K562 (cell line): ENCODE measurements around the gene EME1. TPM values are rescaled to one million over a fixed set of nuclear protein-coding genes. Genes with fewer than 3 reads are reported as not detected.
"Not testable (repeated sequence)": the region's sequence is repeated elsewhere in the genome, so short reads cannot be mapped to it uniquely, and the experiment has no call there.

Experiments used
- polyA plus RNA-seq, 8 experiments: library from polyadenylated mRNA; depleted of rRNA in 4 of 8; stranded (reverse) in 5 of 8; unstranded in 3 of 8; fragments of >200 nt; fragmentation: Nextera tagmentation in 2 of 8; fragmentation: Illumina TruSeq in 1 of 8; extraction: Ambion mirVana in 2 of 8; extraction: Trizol in 1 of 8; gene quantifications; 2 replicates each; pipeline versions ENCODE4 v1.2.1 to v1.2.3, GENCODE V29; 2011 to 2014; ENCODE audit warnings: inconsistent platforms in 1 of 8, missing spikeins in 1 of 8
- total RNA-seq, 7 experiments: library from RNA; depleted of rRNA in 6 of 7; stranded (reverse); fragments of >200 nt in 6 of 7; fragmentation: Illumina TruSeq in 2 of 7; extraction: Trizol in 2 of 7; gene quantifications; 2 replicates each; pipeline versions ENCODE4 v1.2.1 to v1.2.3, GENCODE V29; 2011 to 2021; ENCODE audit warnings: low replicate concordance in 1 of 7
- TF ChIP-seq, protein P1 (sequence below), 2 experiments: fragments of 450-650 bp; formaldehyde crosslinking in 1 of 2; IDR thresholded peaks; 2 replicates each; pipeline versions ENCODE4 v1.4.0 to v1.6.1; 2014 to 2020; ENCODE audit warnings: mild to moderate bottlenecking in 2 of 2, borderline replicate concordance in 1 of 2, low read depth in 1 of 2

Gene EME1
- total and polyA plus RNA-seq, 9 of the 15 experiments (the other 6 are each of a cell fraction or from before 2014, with no cell fraction given) = 14.6 to 44.1 (median 24.0) TPM

DNA sequence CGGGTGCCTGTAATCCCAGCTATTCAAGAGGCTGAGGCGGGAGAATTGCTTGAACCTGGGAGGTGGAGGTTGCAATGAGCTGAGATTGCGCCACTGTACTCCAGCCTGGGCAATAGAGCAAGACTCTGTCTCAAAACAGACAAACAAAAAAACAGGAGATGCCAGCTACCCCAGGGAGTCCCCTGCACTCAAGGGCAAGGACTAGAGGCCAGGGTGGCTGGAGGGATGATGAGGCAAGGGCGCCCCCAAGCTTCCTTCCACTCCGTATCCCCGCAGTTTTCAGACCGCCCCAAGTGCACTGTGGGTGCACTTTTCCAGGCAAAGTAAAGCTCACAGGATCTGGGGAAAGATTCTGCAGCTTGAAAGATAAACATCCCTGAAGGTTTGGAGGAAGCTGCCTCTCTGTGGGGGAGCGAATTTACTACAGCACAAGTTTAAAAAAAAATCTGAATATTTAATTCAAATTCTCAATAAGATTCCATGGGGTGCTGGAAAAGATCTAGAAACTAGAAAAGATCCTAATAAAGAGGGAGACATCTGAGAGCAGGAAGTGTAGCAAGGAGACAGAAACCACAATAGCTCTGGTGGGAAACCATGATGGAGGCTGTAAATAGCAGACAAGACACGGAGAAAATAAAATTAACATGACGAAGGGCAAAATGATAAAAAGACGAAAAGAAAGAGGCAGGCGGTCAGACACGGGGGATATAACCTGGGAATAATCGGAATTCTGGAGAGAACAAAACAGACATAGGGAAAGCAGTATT, 39.6 kb upstream of the EME1 start (continued):
- TF ChIP-seq, protein P1, sequence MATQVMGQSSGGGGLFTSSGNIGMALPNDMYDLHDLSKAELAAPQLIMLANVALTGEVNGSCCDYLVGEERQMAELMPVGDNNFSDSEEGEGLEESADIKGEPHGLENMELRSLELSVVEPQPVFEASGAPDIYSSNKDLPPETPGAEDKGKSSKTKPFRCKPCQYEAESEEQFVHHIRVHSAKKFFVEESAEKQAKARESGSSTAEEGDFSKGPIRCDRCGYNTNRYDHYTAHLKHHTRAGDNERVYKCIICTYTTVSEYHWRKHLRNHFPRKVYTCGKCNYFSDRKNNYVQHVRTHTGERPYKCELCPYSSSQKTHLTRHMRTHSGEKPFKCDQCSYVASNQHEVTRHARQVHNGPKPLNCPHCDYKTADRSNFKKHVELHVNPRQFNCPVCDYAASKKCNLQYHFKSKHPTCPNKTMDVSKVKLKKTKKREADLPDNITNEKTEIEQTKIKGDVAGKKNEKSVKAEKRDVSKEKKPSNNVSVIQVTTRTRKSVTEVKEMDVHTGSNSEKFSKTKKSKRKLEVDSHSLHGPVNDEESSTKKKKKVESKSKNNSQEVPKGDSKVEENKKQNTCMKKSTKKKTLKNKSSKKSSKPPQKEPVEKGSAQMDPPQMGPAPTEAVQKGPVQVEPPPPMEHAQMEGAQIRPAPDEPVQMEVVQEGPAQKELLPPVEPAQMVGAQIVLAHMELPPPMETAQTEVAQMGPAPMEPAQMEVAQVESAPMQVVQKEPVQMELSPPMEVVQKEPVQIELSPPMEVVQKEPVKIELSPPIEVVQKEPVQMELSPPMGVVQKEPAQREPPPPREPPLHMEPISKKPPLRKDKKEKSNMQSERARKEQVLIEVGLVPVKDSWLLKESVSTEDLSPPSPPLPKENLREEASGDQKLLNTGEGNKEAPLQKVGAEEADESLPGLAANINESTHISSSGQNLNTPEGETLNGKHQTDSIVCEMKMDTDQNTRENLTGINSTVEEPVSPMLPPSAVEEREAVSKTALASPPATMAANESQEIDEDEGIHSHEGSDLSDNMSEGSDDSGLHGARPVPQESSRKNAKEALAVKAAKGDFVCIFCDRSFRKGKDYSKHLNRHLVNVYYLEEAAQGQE (IDR thresholded peaks at IDR 0.05; ENCODE audit: borderline replicate concordance) = peak; percentile 50; the same call in 1 of the 2 replicates
- TF ChIP-seq, protein P1 (CRISPR knock-in tag; IDR thresholded peaks at IDR 0.05; ENCODE audit: low read depth) = not testable (repeated sequence)
